ENCODE results near the gene TMEM178B. TPM values are rescaled to one million over a fixed set of nuclear protein-coding genes. Genes with fewer than 3 reads are reported as not detected.
"Not testable (repeated sequence)": the region's sequence is repeated elsewhere in the genome, so short reads cannot be mapped to it uniquely, and the experiment has no call there.

TMEM178B gene
- total RNA-seq, 1 experiment from 2014 or later = 1.1 TPM

DNA sequence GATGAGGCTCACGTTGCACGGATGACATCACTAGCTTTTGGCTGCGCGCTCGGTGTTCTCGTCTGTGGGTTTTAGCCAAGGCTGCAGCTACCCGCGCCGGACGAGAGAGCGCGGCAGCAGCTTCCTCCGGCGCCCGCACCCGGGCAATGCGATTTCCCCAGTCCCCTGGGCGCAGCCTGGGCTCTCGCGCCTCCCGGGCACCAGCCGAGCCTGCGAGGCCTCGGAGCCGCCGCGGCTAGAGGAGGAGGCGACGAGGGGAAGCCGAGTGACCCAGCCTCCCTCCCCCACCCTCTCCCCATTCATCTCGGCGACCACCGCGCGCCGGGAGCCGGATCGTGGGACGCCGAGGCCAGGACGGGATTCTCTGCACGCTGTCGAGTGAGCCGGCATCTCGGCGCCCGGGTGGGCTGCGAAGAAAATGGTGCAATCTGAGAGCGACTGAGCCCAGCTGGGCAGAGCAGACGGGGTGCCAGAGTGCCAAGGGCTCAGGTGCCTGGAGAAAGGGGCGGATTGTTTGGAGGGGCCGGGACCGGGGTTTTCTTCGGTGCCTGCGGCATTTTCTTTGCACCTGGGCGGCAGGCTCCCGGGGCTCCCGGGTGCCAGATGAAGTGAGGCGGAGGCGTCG lies 1.2 kb upstream of the TMEM178B start:
- in situ Hi-C loops (cut with HindIII; ENCODE audit: low sequenced_read_pairs) = no loop called here
- peak; percentile 94 for DNase-seq (ENCODE audit: low spot score)

- in situ Hi-C loops (cut with HindIII; ENCODE audit: low sequenced_read_pairs) = no loop called here
- DNase-seq (ENCODE audit: low spot score) = peak; percentile 25
These were observed 657 bp upstream of the TMEM178B start for GRCh38 chr7:141073173-141073640.

DNA sequence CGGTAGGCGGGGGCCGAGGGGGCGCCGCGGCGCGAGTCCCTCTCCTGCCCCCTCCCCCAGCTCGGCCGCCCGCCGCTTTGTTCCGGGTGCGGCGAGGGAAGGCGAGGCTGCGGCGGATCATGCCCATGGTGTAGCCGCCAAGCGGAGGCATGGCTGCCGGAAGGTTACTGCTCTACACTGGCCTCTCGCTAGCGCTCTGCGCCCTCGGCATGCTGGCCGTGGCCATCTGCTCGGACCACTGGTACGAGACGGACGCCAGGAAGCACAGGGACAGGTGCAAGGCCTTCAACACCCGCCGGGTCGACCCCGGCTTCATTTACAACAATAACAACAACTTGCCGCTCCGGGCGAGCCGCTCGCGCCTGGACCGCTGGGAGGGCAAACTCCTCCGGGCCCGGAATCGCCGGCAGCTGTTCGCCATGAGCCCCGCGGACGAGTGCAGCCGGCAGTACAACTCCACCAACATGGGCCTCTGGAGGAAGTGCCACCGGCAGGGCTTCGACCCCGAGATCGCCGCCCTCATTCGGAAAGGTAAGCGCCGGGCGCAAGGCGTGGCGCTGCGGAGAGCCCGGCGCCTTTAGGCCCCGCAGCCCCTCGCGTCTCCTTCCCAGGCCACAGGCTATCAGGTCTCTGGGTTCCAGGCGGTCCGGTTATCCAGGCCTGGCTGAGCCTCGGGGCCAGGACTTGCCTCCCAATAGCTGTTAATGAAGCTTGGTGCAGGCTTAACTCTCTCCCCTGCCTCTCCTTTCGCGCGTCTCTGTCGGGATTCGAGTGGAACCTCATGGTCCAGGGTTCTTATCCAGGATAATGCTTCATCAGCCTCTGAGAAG lies 513 bp downstream of the TMEM178B start:
- in situ Hi-C loops (cut with HindIII; ENCODE audit: low sequenced_read_pairs) = no loop called here

GRCh38 chr7:141074997-141075396 lies 1.1 kb downstream of the TMEM178B start:
- no peak for DNase-seq (ENCODE audit: low spot score)
- in situ Hi-C loops (cut with HindIII; ENCODE audit: low sequenced_read_pairs) = no loop called here

More for the DNA sequence above, 513 bp downstream of the TMEM178B start:
- peak; percentile 64 for DNase-seq (ENCODE audit: low spot score)

- in situ Hi-C loops (cut with HindIII; ENCODE audit: low sequenced_read_pairs) = no loop called here
These were observed 2.5 kb downstream of the TMEM178B start for GRCh38 chr7:141076377-141076776.

GRCh38 chr7:141079219-141079618 lies 5.4 kb downstream of the TMEM178B start:
- in situ Hi-C loops (cut with HindIII; ENCODE audit: low sequenced_read_pairs) = no loop called here
- DNase-seq (ENCODE audit: low spot score) = no peak

More at GRCh38 chr7:141076377-141076776, 2.5 kb downstream of the TMEM178B start:
- DNase-seq (ENCODE audit: low spot score) = peak; percentile 88

DNA sequence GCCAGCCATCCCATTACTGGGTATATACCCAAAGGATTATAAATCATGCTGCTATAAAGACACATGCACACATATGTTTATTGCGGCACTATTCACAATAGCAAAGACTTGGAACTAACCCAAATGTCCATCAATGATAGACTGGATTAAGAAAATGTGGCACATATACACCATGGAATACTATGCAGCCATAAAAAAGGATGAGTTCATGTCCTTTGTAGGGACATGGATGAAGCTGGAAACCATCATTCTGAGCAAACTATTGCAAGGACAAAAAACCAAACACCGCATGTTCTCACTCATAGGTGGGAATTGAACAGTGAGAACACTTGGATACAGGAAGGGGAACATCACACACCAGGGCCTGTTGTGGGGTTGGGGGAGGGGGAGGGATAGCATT lies 15.6 kb downstream of the TMEM178B start:
- in situ Hi-C loops (cut with HindIII; ENCODE audit: low sequenced_read_pairs); DNase-seq (ENCODE audit: low spot score): not testable (repeated sequence)

GRCh38 chr7:141094336-141095070 lies 20.6 kb downstream of the TMEM178B start:
- DNase-seq (ENCODE audit: low spot score) = peak; percentile 37
- in situ Hi-C loops (cut with HindIII; ENCODE audit: low sequenced_read_pairs) = no loop called here

DNA sequence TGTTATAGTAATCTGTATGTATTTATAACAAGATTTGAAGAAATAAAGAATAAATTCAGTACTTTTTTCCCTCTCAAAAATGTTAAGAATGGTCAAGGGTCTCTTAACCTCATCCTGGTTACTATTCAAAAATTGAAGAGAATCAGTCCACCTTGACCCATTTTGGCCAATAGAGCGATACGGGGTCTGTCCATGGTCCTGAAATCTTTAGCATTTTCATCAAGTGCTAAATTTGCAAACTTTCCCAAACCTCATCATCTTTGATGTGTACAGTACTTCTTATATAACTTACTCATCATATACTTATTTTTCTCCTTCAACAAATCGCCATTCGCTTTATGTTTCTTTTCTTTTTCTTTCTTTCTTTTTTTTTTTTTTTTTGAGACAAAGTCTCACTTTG lies 23.6 kb downstream of the TMEM178B start:
- DNase-seq (ENCODE audit: low spot score) = no peak
- in situ Hi-C loops (cut with HindIII; ENCODE audit: low sequenced_read_pairs) = no loop called here

DNA sequence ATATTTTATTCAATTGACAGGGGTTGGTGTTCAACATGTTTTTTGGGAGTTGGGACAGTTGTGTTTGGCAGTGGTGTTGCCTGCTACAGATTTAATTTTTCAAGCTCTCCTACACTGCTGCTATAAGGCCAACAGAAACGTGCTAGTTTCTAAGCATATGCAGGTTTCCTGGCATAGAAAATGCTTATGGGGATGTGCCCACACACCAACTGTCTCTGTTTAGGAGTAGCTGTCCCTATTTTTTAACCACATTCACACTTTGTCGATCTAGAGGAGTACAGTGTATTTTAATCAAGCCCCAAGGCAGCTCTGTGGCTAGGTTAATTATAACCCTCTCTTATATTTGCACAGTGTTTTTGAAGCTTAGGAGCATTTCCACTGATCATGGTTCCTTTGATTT lies 28.6 kb downstream of the TMEM178B start:
- in situ Hi-C loops (cut with HindIII; ENCODE audit: low sequenced_read_pairs) = no loop called here
- DNase-seq (ENCODE audit: low spot score) = no peak

GRCh38 chr7:141103847-141104429 lies 30.1 kb downstream of the TMEM178B start:
- in situ Hi-C loops (cut with HindIII; ENCODE audit: low sequenced_read_pairs) = no loop called here
- DNase-seq (ENCODE audit: low spot score) = no peak

GRCh38 chr7:141113131-141113530 lies 39.3 kb downstream of the TMEM178B start:
- DNase-seq (ENCODE audit: low spot score) = peak; percentile 66
- in situ Hi-C loops (cut with HindIII; ENCODE audit: low sequenced_read_pairs) = no loop called here

DNA sequence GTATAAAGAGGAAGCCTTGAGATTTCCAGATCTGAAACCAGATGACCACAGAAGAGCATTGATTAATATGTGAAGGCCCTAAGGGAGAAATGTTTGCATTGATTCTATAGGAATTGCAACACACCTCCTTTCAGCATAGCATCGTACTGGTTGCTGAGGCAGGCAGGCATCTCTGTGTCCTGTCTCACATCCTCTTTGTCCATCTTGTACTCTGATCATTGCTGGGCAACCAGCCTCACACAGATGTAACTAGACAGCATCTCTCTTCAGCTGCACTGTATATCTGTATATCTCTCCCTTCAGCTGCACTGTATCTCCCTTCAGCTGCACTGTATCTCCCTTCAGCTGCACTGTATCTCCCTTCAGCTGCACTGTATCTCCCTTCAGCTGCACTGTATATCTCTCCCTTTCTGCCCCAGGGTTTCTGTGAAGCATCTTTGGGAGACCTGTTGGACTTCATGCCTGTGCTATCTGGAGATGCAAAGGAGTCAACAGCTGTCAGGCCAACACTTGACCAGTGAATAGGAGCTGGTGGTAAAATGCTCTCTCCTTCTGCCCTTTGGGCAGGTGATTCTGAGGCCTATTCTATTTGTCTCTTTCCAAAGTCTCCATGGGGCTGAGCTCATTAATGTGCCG lies 40.3 kb downstream of the TMEM178B start:
- no peak for DNase-seq (ENCODE audit: low spot score)
- in situ Hi-C loops (cut with HindIII; ENCODE audit: low sequenced_read_pairs) = no loop called here

DNA sequence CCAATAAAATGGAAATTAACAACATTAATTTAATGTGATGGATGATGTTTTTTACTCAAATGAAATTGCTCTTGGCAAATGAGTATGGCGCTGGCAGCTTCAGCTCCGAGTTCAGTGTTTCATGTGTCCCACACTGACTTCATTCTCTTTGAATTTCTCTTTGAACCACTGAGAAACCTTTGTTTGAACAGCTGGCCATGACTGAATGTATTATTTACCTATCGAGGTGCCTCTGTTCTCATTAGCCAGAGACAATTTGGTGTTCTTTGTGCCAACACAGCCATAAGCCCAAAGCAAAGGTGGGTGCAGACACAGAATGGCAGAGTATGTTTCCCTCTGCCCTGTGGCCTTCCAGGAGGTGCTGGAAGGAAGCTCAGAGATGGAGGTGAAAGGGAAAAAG lies 42.1 kb downstream of the TMEM178B start:
- in situ Hi-C loops (cut with HindIII; ENCODE audit: low sequenced_read_pairs) = no loop called here

DNA sequence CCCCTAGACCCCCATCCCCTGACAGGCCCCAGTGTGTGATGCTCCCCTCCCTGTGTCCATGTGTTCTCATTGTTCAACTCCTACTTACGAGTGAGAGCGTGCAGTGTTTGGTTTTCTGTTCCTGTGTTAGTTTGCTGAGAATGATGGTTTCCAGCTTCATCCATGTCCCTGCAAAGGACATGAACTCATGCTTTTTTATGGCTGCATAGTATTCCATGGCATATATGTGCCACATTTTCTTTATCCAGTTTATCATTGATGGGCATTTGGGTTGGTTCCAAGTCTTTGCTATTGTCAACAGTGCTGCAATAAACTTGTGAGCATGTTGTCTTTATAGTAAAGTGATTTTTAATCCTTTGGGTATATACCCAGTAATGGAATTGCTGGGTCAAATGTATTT lies 42.8 kb downstream of the TMEM178B start:
- DNase-seq (ENCODE audit: low spot score); in situ Hi-C loops (cut with HindIII; ENCODE audit: low sequenced_read_pairs): not testable (repeated sequence)

More for the DNA sequence above, 42.1 kb downstream of the TMEM178B start:
- DNase-seq (ENCODE audit: low spot score) = no peak

DNA sequence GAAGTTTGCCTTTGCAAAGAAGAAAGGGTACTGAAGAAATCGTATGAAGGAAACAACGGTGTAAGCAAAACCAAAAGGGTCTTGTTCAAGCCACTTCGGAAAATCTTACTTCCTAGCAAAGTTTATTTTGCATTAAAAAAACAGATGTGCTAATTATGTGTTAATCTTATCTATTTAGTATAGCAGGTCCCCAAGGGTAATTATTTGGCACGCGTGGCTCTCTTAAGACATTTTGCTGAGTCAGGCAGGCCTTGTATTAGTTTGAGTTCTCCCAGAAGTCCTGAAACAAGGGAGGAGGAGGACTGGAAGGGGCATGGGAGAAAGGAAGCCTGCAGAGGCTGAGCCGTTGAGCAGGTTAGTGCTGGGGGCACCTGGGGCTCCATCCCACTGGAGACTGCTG lies 44.9 kb downstream of the TMEM178B start:
- in situ Hi-C loops (cut with HindIII; ENCODE audit: low sequenced_read_pairs) = no loop called here
- no peak for DNase-seq (ENCODE audit: low spot score)

- in situ Hi-C loops (cut with HindIII; ENCODE audit: low sequenced_read_pairs) = no loop called here
- DNase-seq (ENCODE audit: low spot score) = no peak
These were observed 45.3 kb downstream of the TMEM178B start for GRCh38 chr7:141119187-141119586.

DNA sequence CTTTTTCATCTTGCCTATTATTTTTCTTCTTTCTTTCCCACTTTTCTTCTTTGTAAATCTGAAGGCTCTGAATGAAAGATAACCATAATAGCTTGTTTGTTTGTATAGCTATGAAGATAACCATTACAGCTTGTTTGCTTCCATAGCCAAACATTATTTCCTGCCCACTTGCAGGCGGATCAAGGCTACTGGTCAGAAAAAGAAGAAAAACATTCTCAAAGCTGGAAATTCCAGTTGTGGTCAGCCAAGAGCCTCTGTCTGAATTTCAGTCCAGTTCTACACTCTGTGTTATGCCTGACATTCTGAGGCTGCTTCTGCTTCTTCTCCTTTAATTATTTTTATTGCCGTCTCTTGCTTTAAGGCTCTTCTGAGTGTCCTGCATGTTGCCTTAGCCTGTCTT lies 48.9 kb downstream of the TMEM178B start:
- in situ Hi-C loops (cut with HindIII; ENCODE audit: low sequenced_read_pairs) = no loop called here

GRCh38 chr7:141123522-141123921 lies 49.7 kb downstream of the TMEM178B start:
- in situ Hi-C loops (cut with HindIII; ENCODE audit: low sequenced_read_pairs) = no loop called here
- no peak for DNase-seq (ENCODE audit: low spot score)

More for the DNA sequence above, 48.9 kb downstream of the TMEM178B start:
- DNase-seq (ENCODE audit: low spot score) = no peak

Measured in G401 (cell line).